Right kidney (tissue), 1 donor: ENCODE results near the gene GRM5.
"Not testable (repeated sequence)": the region's sequence is repeated elsewhere in the genome, so short reads cannot be mapped to it uniquely, and the experiment has no call there.

Source experiments
- DNase-seq: peaks from one replicate; pipeline ENCODE4 v3.0.0-alpha.2; 2016

Gene GRM5

DNA sequence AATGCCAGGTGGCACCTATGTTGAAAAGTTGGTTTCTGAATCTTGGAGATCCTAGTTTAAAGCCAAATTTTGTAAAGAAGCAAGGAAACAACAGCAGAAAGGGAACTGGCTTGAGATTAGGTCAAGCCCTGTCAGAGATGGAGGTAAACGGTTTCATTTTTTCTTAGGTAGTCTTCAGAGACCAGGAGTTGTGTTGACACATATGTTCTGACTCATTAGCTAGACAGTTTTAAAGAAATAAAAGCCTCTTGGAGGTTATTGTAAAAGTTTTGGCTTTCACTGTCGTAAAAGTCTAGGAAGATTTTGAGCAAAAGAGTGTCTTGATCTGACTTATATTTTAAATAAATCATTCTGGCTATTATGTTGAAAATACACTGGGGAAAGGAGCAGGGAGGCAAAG lies 576.8 kb downstream of the GRM5 start:
- DNase-seq = no peak

DNA sequence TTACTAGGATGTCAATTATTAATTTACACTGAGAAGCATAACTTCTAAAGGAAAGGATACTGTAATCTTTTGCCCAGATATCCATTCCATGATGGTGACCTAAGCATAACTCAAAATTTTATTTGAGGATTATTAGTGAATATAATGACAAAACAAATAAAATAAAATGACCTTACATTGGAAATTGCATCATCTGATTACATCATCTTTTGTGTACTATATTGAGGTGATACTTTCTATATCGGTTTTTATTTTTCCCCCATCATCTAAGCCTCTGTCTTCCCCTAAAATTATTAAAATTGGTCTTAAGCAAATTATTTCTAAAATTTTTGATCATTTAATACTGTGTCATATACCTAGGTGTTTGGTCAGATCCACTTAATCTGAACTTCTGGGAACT lies 578.1 kb downstream of the GRM5 start:
- no peak for DNase-seq

DNA sequence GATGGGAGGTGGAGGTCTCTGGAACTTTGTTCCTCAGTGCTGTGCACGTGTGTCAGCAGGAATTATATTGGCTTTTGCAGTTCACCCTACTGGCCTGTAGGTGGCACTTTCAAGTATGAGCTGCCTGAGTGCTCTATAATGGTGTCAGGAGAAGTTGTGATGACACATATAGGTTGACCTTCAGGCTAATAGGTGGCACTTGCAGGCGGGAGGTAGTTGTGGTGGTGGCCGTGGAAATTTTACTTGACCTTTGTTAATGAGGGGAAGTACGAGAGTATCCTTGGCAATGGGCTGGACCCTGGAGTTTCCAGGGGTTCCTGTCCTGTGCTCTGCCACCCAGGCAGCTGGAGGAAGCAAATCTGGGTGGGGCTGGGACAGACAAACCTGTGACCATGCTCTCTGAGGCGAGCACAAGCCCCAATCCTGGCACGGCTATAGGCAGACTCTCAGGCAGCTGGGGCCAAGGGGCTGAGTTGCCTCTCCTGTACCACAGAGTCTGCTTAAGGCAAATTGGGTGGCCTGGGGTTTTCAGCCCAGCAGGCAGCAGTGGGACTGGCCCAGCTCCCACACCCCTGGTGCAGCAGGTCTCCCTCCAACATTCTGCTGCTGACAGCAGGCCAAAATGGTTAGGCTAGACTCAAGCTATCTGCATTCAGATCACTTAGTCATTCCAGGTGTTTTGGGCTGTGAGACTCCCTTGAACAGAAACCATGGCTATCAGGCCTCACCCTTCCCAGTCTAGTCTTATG lies 580.7 kb downstream of the GRM5 start:
- DNase-seq = no peak

DNA sequence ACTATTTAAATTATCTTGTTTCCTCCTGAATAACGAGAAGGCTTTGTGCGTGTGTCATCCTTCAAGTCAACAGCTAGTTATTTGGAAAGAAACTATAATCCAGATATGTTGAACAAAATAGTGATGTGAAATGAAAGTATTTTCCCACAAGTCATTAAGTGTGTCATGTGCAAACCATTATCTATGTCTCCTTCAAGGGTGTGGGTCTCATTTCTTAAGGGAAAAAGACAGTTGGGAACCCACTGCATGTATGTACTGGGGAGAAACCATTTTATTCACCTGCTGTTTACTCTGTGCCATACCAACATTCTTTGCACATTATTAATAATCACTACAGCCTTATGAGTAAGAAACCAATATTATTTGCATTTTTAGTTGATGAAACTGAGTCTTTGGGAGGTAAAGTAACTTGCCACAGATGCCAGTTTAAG lies 582.9 kb downstream of the GRM5 start:
- no peak for DNase-seq

DNA sequence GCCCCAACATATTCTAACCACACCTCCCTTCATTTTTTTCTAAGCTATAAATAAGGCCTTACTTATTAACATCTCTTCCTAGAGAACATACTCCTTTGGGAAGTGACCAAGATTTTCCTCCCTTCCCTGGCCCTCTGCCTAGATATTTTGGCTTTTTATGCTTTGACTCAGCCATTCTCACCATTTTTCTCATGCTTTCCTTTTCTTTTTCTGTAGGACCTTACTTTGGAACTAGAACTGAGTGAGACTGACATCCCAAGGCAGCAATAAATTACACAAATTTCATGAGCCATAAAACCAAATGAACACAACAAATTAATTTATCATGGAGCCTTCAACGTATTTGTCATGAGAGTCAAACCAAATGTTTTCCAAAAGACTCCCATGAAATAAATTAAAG lies 585.6 kb downstream of the GRM5 start:
- peak; percentile 23 for DNase-seq

DNA sequence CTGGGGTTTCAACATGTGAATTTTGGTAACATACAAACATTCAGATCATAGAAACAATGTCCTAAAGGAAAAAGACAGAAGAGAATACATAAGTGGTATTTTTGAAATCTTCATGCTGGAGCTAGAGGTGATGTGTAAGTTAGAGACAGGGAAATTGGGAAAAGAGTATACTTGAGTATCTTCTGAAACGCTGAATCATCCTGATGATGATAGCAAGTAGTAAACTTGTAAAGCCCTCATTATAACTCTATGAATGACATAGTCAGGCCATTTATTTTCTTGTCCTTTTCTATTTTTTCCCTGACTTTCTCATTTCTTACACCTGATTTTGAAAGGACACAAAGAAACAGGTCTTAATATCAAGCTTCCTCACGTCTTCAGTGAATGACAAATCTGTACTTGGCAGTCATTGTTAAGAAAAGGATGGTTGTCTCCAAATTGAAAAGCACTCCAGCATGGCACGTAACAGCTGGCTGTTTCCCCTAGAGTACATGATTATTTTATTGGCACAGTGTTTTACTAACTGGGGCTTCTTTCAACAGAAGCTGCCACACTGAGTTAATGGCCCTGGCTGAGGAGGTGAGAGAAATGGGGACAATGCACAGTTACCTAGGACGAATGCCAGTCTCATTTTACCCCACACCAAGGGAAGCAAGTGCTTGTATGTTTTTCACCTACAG lies 587.5 kb downstream of the GRM5 start:
- no peak for DNase-seq

DNA sequence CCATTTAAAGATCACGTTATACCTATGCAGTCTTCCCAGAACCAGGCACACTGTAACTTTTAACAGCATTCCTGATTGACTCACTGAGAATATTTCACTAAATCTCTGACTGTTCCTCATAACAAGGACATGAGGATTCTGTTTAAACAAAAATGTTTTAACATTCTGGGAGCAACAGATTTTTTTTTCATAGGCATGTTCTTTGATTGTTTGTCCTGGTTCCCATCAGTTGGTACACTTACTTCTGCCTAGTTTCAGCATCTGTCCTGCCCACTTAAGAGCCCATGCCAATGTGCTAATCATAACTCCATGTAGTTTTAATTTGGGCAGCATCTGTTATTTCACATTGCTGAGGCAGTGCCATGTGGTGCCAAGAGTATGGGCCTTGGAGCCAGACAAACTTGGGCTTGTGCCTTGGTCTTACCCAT lies 589.8 kb downstream of the GRM5 start:
- DNase-seq = no peak

DNA sequence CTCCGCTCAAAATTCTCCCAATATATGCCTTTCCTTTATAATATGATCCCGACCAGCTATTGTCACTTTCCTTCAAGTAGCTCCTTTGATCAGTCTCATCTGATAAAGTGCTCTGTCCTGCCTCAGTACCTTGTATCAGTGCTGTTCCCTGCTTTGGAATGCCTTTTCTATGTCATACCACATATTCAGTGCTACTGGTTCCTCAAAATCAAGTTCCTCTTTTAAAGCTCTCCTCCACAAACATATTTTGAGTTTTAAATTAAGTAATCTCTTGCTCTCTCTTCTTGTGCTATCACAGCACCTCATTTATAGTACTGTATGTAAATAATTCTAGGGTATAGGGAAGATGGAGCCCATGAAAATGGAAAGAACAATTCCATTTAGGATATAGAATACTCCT lies 591.1 kb downstream of the GRM5 start:
- DNase-seq = no peak

DNA sequence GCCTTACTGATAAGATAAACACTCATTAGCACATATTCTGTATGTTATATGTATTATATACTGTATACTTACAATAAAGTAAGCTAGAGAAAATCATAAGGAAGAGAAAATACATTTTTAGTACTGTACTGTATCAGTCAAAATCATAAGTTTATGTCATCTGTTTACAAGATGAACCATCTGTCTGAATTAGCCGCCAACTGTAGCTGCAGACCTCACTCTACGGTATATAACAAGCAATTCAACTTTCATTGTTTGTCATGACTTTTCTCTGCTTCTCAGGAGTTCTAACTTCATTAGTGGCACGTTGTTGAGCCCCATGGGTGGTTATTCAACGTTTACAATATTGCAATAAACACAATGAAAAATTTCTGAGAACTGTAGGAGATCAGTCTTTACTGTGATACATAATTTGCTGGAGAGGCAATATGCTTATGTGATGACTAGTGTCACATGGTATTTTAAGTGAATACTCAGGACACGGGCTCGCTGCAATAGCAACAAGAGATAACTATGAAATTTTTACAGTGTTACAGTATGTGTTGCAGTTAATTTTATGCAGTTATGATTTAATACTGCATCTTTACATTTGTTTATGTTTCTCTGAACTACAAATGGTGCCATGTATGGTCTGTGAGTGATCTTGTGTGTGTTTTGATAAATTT lies 596.1 kb downstream of the GRM5 start:
- no peak for DNase-seq

DNA sequence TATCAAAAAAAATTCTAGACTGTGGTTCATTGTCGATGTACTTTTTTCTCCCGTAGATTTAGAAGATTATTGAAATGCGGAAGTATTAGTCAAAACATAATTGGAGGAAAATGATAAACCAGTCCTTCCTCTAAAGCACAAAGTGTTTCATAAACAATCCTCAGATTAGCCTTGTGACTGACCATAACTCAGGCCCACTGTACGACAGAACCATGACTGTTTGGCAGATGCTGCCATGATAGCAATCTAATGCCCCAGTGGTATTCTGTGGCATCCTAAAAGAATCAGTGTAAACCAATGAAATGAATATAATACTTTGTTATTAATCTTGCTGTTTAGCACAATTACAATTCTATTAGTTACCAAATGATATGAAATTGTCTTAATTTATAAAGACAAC lies 601.3 kb downstream of the GRM5 start:
- DNase-seq = no peak

DNA sequence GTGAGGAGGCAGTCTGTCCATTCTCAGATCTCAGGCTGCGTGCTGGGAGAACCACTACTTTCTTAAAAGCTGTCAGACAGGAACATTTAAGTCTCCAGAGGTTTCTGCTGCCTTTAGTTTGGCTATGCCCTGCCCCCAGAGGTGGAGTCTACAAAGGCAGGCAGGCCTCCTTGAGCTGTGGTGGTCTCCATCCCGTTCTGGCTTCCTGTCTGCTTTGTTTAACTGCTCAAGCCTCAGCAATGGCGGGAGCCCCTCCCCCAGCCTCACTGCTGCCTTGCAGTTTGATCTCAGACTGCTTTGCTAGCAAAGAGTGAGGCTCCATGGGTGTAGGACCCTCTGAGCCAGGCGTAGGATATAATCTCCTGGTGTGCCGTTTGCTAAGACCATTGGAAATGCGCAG lies 602.5 kb downstream of the GRM5 start:
- not testable (repeated sequence) for DNase-seq

DNA sequence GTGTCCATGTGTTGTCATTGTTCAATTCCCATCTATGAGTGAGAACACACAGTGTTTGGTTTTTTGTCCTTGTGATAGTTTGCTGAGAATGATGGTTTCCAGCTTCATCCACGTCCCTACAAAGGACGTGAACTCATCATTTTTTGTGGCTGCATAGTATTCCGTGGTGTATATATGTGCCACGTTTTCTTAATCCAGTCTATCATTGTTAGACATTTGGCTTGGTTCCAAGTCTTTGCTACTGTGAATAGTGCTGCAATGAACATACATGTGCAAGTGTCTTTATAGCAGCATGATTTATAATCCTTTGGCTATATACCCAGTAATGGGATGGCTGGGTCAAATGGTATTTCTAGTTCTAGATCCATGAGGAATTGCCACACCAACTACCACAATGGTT lies 607.7 kb downstream of the GRM5 start:
- DNase-seq = not testable (repeated sequence)

DNA sequence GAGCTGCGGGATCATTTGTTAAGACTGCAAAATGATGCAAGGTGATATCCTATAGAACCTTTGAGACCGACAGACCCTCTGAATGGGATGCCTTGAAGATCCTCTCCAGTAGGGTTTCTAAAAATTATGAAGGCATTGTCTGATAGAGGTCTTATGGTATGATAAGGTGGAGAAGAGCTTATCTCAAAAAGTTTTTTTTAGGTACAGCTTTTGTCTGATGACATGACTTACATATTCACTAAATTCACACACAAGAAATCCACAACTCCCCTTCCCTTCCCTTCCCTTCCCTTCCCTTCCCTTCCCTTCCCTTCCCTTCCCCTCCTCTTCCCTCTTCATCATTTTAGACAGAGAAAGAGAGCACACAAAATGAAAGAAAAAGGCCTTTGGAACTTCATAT lies 609.8 kb downstream of the GRM5 start:
- no peak for DNase-seq

DNA sequence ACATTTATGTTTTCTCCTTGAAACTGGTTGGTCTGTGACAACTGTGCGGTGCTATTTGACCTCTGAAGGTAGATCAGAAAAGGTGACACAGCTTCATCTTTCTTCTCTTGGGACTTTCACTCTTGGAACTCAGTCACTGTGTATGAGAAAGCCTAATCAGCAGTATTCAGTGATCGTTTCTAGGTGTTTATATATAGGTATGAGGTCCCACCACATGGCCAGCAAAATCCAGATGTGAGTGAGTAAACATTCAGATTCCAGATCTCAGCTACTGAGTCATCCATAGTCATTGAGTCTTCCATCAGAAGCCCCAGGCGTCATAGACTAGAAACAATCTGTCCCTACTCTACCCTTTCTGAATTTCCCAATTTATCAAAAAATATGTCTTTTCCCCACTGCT lies 610.9 kb downstream of the GRM5 start:
- no peak for DNase-seq
